T-helper 2 cell treated with Interferon-gamma antibody and Interleukin-4, amounts not matched to agents 5 μg/mL and 100 μg/mL, for 36 hours (primary cell): Measurements from ENCODE around the gene CPS1.

Experiments
- DNase-seq: peaks from one replicate; pipeline ENCODE4 v3.0.0; 2021; ENCODE audit warnings: low spot score
- H3K27ac Mint-ChIP-seq: one replicate; pipeline ENCODE4 v1.8.0; 2021; ENCODE audit warnings: mild to moderate bottlenecking, mixed read lengths
- H3K27me3 Mint-ChIP-seq: one replicate; pipeline ENCODE4 v1.8.0; 2021; ENCODE audit warnings: low read depth, mixed read lengths
- H3K36me3 Mint-ChIP-seq: one replicate; pipeline ENCODE4 v1.8.0; 2021; ENCODE audit warnings: low read depth, mixed read lengths
- H3K4me1 Mint-ChIP-seq: one replicate; pipeline ENCODE4 v1.8.0; 2021; ENCODE audit warnings: low read depth, mixed read lengths
- H3K4me3 Mint-ChIP-seq: one replicate; pipeline ENCODE4 v1.8.0; 2022; ENCODE audit warnings: mild to moderate bottlenecking, moderate library complexity, mixed read lengths
- H3K9me3 Mint-ChIP-seq: one replicate; pipeline ENCODE4 v1.8.0; 2021; ENCODE audit warnings: mixed read lengths

Gene CPS1

GRCh38 chr2:210655229-210655975, 99.0 kb downstream of the CPS1 start:
- Mint-ChIP-seq H3K27ac (no peak overlapping the region), H3K4me1 (no peaks in the 10 kb centered on the region), H3K9me3 (no peaks in the 10 kb centered on the region)

GRCh38 chr2:210657874-210658273, 101.5 kb downstream of the CPS1 start:
- H3K4me1 Mint-ChIP-seq, result no peaks in the 10 kb centered on the region
- no peaks in the 10 kb centered on the region for H3K9me3 Mint-ChIP-seq
- no peak overlapping the region for H3K27ac Mint-ChIP-seq
- no peak overlapping the region for H3K4me3 Mint-ChIP-seq
- no peaks in the 10 kb centered on the region for H3K36me3 Mint-ChIP-seq
- H3K27me3 Mint-ChIP-seq, result no peaks in the 10 kb centered on the region
- no peak for DNase-seq

More at GRCh38 chr2:210655229-210655975, 99.0 kb downstream of the CPS1 start:
- Mint-ChIP-seq H3K4me3 (no peak overlapping the region), H3K36me3 (no peaks in the 10 kb centered on the region), H3K27me3 (no peaks in the 10 kb centered on the region)
- DNase-seq, result no peak

DNA sequence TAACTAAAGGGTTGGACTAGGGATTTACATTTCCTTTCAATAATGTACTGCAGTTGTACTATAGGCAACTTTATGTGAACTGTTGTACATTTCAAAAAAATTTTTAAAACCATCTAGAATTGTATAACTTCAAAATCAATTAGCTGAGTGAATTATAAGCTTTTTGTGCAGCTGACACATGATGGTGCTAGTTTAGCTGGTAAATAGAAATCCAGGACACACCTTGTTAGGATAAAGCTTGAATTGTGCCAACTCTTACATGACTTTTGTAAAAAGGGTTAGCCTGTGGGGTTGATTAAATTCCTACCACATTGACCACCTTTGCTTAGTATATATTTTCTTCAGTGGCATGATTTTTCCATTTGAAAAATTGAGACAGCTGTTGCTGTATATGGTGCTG, 104.4 kb downstream of the CPS1 start:
- Mint-ChIP-seq H3K27ac (no peak overlapping the region), H3K9me3 (no peaks in the 10 kb centered on the region), H3K4me1 (no peaks in the 10 kb centered on the region), H3K4me3 (no peak overlapping the region), H3K36me3 (no peaks in the 10 kb centered on the region), H3K27me3 (no peaks in the 10 kb centered on the region)
- no peak for DNase-seq

GRCh38 chr2:210662560-210662959, 106.2 kb downstream of the CPS1 start:
- Mint-ChIP-seq H3K27ac (no peak overlapping the region), H3K36me3 (no peaks in the 10 kb centered on the region), H3K4me1 (no peaks in the 10 kb centered on the region), H3K9me3 (no peaks in the 10 kb centered on the region), H3K4me3 (no peak overlapping the region), H3K27me3 (no peaks in the 10 kb centered on the region)
- DNase-seq, result no peak

DNA sequence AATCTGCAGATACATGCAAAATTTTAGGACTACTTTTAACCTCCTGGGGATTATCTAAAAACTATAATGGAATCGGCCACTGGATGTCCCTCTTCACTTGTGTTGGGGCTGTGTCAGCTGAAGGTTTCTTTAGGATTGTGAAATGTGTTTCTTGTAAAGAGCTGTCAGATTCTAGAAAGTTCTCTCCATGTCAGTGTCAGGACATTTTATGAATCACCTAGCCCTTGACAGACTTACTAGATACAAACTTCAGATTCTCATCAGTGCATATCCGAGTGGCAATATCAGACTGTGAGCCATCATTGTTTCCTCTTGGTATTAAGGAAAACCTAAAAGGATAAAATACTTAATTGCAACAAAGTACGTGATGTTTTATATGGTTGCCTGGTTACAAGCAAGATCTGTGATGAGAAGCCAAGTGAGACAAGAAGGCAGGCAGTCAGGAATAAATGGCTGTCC, 107.3 kb downstream of the CPS1 start:
- H3K27ac Mint-ChIP-seq, result no peak overlapping the region
- no peak overlapping the region for H3K4me3 Mint-ChIP-seq
- H3K9me3 Mint-ChIP-seq, result no peaks in the 10 kb centered on the region
- H3K36me3 Mint-ChIP-seq, result no peaks in the 10 kb centered on the region
- DNase-seq, result no peak
- no peaks in the 10 kb centered on the region for H3K4me1 Mint-ChIP-seq
- H3K27me3 Mint-ChIP-seq, result no peaks in the 10 kb centered on the region

GRCh38 chr2:210667711-210668110, 111.3 kb downstream of the CPS1 start:
- Mint-ChIP-seq H3K4me1 (no peaks in the 10 kb centered on the region), H3K9me3 (no peaks in the 10 kb centered on the region), H3K36me3 (no peaks in the 10 kb centered on the region), H3K27me3 (no peaks in the 10 kb centered on the region), H3K4me3 (no peak overlapping the region), H3K27ac (no peak overlapping the region)
- no peak for DNase-seq

DNA sequence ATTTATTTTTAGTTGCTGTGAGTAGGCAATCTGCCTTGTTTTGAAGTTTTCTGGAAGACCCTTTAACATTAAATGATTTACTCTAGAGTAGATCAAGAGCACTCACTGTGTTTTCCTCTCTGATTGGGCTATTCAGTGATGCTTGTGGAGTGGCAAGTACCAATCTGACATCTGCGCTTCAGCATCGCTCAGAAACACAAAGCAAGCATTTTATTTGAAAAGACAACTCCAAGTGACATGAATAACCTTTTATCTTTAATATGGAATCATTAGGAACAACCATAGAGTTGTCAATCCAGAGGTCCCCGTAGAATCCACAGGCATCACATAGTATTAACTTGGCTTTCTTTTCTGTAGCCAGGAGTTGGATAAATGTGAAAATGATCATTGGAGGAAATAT, 114.7 kb downstream of the CPS1 start:
- no peaks in the 10 kb centered on the region for H3K27me3 Mint-ChIP-seq
- H3K9me3 Mint-ChIP-seq, result no peaks in the 10 kb centered on the region
- no peak overlapping the region for H3K4me3 Mint-ChIP-seq
- no peaks in the 10 kb centered on the region for H3K4me1 Mint-ChIP-seq
- no peak overlapping the region for H3K27ac Mint-ChIP-seq
- DNase-seq, result no peak
- H3K36me3 Mint-ChIP-seq, result no peaks in the 10 kb centered on the region

GRCh38 chr2:210673117-210673516, 116.7 kb downstream of the CPS1 start:
- no peak for DNase-seq
- H3K4me3 Mint-ChIP-seq, result no peak overlapping the region
- no peaks in the 10 kb centered on the region for H3K27me3 Mint-ChIP-seq
- no peak overlapping the region for H3K27ac Mint-ChIP-seq
- H3K9me3 Mint-ChIP-seq, result no peaks in the 10 kb centered on the region
- no peaks in the 10 kb centered on the region for H3K4me1 Mint-ChIP-seq
- H3K36me3 Mint-ChIP-seq, result no peaks in the 10 kb centered on the region

DNA sequence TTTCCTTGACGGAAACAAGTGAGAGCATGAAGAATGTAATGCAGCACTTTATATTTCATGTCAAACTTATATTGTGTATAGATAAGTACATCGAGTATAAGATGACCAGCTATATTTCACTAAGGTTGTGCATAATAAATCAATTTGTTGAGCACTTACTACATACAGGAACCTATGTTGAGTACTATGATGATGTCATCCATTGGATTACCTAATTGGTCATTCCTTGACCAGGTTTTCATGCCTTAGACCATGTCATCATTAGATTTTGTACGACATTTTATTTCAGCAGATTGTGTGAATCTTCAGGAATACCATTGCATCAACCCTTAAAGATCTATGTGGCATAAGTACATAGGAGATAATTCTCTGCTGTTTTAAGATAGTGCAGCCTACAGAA, 119.7 kb downstream of the CPS1 start:
- no peak overlapping the region for H3K4me3 Mint-ChIP-seq
- DNase-seq, result no peak
- no peak overlapping the region for H3K27ac Mint-ChIP-seq
- no peaks in the 10 kb centered on the region for H3K4me1 Mint-ChIP-seq
- H3K27me3 Mint-ChIP-seq, result no peaks in the 10 kb centered on the region
- H3K9me3 Mint-ChIP-seq, result no peaks in the 10 kb centered on the region
- H3K36me3 Mint-ChIP-seq, result no peaks in the 10 kb centered on the region

- no peaks in the 10 kb centered on the region for H3K27me3 Mint-ChIP-seq
- H3K36me3 Mint-ChIP-seq, result no peaks in the 10 kb centered on the region
- DNase-seq, result no peak
- H3K27ac Mint-ChIP-seq, result no peak overlapping the region
- no peaks in the 10 kb centered on the region for H3K9me3 Mint-ChIP-seq
- no peak overlapping the region for H3K4me3 Mint-ChIP-seq
- H3K4me1 Mint-ChIP-seq, result no peaks in the 10 kb centered on the region
Observed at GRCh38 chr2:210681491-210681890, 125.1 kb downstream of the CPS1 start.

GRCh38 chr2:210686401-210686800, 130.0 kb downstream of the CPS1 start:
- Mint-ChIP-seq H3K4me3 (no peak overlapping the region), H3K36me3 (no peaks in the 10 kb centered on the region), H3K27me3 (no peaks in the 10 kb centered on the region), H3K9me3 (no peaks in the 10 kb centered on the region), H3K4me1 (no peaks in the 10 kb centered on the region), H3K27ac (no peak overlapping the region)
- DNase-seq, result no peak

DNA sequence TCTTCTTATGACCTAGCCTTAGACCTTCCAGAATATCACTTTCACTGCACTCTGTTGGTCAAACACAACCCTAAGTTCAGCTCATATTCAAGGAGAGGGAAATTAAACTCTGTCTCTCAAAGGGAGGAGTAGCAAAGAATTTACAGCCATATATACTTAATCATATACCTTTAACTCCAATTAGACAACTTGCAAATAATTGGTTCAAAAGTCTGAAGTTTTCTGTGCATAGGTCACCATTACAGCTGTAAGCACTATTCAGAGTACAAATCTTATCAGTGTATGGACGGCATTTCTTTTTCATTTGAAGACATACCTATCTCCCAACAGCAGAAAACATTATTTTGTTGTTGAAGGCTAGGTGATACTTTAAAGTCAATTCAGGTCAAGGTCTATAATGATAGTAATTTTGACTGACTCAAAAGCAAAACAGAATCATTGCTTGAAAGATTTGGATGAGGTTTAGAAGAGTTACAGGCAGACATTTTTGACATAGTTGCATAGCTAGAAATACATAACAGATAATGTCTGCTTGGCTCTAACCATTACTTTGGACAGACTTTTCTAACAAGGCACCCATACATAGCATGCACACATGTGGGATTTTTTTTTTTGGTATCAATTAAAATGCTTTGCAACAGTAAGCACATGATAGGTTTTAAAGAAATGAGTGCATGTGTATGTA, 131.5 kb downstream of the CPS1 start:
- Mint-ChIP-seq H3K4me1 (no peaks in the 10 kb centered on the region), H3K27ac (no peak overlapping the region), H3K36me3 (no peaks in the 10 kb centered on the region), H3K4me3 (no peak overlapping the region), H3K9me3 (no peaks in the 10 kb centered on the region), H3K27me3 (no peaks in the 10 kb centered on the region)
- no peak for DNase-seq

DNA sequence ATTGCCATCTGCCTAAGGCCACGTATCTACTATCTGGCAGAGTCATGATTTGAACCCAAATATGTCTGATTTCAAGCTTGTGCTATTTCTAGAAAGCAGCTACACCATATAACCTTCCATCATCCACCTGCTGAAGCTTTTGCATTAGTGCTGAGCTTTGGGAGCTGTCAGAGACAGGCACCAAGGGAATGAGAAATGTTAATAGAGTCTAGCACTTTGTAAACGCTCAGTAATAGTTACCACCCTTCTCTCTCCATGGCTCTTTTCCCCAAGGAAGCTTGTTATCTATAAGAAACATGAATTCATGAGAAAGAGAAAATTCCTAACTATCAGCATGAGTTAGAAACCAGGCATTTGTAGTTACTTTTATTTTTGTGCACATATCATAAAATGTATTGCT, 151.5 kb downstream of the CPS1 start:
- no peaks in the 10 kb centered on the region for H3K4me1 Mint-ChIP-seq
- H3K4me3 Mint-ChIP-seq, result no peak overlapping the region
- H3K27me3 Mint-ChIP-seq, result no peaks in the 10 kb centered on the region
- no peak for DNase-seq
- H3K9me3 Mint-ChIP-seq, result no peaks in the 10 kb centered on the region
- no peaks in the 10 kb centered on the region for H3K36me3 Mint-ChIP-seq
- no peak overlapping the region for H3K27ac Mint-ChIP-seq

DNA sequence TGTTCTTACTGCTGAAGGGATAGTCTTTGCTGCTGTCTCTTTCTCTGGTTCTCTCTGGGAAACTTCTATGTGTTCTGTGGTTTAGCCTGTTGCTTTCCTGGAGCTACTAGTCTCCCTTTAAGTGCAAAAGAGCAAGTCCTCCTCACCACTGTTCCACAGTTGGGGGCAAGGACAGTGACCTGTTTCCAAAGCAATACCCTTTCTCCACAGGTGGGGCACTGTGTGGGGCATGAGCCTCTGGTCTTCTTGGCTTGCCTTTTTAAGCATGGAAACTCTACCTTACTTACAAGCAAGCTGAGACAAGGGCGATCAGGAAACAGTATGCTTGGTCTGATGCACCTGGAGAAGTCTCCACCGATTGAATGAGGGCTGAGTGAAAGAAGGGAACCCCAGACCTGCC, 156.7 kb downstream of the CPS1 start:
- H3K36me3 Mint-ChIP-seq, result no peaks in the 10 kb centered on the region
- no peaks in the 10 kb centered on the region for H3K4me1 Mint-ChIP-seq
- H3K9me3 Mint-ChIP-seq, result no peaks in the 10 kb centered on the region
- no peak overlapping the region for H3K4me3 Mint-ChIP-seq
- DNase-seq, result no peak
- H3K27ac Mint-ChIP-seq, result no peak overlapping the region
- no peaks in the 10 kb centered on the region for H3K27me3 Mint-ChIP-seq
